Peyer's patch (tissue), 4 donors: Measurements from ENCODE around the gene ARHGAP27.

Experiments
- CTCF ChIP-seq, 6 experiments: fragments of 450-650 bp in 4 of 6; fragments of 200-600 bp in 2 of 6; sonication (generic) in 1 of 6; IDR thresholded peaks; one replicate each; pipeline ENCODE4 v1.5.1; 2017 to 2019; ENCODE audit warnings: antibody characterized with exemption in 6 of 6, mild to moderate bottlenecking in 3 of 6, moderate library complexity in 1 of 6
- POLR2A ChIP-seq, 2 donors: fragments of 450-650 bp; IDR thresholded peaks; one replicate each; pipeline ENCODE4 v1.5.1; 2017; ENCODE audit warnings: antibody characterized with exemption in 2 of 2, mild to moderate bottlenecking in 2 of 2, moderate library complexity in 2 of 2

GRCh38 chr17:45346216-45347015 is 86.3 kb downstream of the ARHGAP27 start:
- no peak for TF ChIP-seq POLR2A (IDR thresholded peaks at IDR 0.05)
- no peak for TF ChIP-seq CTCF (IDR thresholded peaks at IDR 0.05)
